Kidney glomerular epithelial cell (primary cell): ENCODE measurements around the gene SCYGR2.

Source experiments
- DNase-seq: peaks from one replicate; lab custom pipeline; 2025; lab: John Stamatoyannopoulos, UW

SCYGR2 gene

DNA sequence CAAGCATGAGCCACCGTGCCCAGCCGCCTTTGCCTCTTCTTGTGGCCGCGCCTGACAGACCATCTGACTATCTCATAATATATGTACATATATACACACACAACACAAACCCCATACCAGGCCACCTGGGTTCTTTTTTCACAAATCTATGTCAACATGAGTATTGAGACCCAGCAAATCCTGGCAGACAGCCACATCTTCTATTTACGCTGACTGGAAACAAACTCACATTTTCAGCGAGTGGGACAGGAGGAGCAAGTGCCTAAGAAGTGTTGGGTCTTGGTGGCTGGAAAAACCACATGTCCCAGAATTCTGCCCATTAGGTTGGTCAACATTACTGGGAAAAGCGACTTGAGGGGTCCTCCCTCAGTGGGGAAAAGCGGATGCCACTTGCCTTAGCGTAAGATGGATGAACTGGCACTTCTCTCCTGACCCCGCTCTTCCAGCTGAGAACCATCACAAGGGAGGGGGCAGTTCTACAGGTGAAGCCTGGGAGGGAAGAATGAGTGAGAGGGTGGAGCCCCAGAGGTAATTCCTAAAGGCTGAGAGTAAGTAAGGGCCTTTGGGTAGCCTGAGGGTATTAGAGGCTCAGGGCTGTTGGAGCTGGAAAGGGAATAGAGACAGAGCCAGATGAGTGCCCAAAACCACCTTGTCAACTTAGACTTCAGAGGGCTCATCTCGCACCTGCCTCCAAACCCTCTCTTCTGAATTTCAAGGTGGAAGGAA is 14.0 kb downstream of the SCYGR2 start:
- no peak for DNase-seq

- DNase-seq: no peak
Observed at GRCh38 chr2:227613272-227613660, 14.6 kb downstream of the SCYGR2 start.

- no peak for DNase-seq
Observed at GRCh38 chr2:227614246-227614645, 15.6 kb downstream of the SCYGR2 start.

DNA sequence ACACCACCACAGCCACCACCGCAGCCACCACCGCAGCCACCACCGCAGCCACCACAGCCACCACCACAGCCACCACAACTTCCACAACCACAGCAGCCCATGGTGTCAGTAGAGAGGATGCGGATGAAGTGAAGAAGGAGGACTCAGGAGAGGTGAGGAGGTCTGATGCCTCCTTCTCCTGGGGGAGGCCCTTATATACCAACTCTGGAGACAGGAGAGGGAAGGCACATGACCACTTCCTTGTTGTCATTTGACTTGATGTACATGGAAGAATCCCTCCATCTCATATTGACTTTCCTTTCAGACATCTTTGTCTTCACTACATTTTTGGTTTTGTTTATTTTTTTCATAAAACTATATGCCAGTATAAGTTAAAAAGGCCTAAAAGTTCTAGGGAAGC is 16.0 kb downstream of the SCYGR2 start, which contains the start of gene SCYGR3:
Gene SCYGR3, minus strand, starts transcription at position 101 of the 400 bp plus-strand sequence. Its CDS starts 0 bp downstream, at position 101.
- no peak for DNase-seq

DNA sequence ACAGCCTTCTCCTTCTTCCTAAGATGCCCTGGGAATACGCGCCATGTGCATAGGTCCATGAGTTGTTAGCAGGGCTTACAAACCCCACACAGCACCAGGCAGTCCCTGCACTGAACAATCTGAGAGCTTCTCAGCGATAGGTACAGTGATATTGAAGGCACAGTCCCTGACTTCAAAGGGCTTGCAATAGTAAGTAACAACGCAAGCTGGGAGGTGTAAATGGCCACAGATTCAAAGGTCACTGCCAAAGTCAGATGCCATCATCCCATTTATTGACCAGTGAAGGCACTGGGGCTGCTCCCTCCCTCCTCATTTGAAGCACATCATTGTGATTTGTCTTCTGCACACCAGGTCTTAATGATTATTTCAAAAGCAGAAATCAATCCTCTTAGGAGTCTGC is 16.5 kb downstream of the SCYGR2 start:
- no peak for DNase-seq

DNA sequence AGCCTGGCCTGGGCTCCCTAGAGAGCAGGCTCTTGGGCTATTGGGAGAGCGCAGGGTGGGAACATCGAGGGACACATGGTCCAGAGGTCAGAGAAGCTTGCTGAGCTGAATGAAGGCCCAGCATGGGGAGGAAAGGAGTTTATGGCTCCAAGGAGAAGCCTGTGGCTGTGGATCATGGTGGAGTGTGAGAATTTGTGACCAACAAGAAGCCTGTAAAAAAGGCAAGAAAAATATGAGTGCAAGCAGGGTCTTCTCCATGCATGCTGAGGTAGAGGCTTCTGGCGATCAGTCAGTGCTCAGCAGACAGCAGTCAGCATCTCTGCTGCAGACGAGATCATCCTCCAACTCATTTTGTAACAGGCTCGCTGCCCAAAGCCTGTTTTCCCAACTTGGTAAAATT is 17.2 kb downstream of the SCYGR2 start:
- DNase-seq: no peak

GRCh38 chr2:227616631-227617030 is 17.9 kb downstream of the SCYGR2 start:
- no peak for DNase-seq

GRCh38 chr2:227617316-227618230 is 18.9 kb downstream of the SCYGR2 start, which contains the start of gene SCYGR4:
Gene SCYGR4, plus strand, starts transcription at chr2:227617498. Its CDS starts 0 bp downstream, at chr2:227617498.
- no peak for DNase-seq

DNA sequence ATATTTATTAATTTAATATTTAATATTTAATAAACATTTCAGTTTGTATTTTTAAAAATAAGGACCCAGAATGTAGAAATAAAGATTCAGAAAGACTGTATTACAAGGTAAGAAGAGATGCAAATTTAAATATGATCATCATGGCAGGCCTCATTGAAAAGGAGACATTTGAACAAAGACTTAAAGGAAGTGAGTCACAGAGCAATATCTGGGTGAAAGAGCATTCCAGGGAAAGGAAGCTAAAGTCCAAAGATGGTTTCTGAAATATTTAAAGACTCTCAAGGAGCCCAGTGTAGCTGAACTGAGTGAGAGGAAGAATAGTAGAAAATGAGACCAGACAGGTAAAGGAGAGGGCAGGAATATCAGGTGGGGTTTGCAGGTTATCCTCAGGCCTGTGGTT is 24.5 kb downstream of the SCYGR2 start:
- peak; percentile 10 for DNase-seq

DNA sequence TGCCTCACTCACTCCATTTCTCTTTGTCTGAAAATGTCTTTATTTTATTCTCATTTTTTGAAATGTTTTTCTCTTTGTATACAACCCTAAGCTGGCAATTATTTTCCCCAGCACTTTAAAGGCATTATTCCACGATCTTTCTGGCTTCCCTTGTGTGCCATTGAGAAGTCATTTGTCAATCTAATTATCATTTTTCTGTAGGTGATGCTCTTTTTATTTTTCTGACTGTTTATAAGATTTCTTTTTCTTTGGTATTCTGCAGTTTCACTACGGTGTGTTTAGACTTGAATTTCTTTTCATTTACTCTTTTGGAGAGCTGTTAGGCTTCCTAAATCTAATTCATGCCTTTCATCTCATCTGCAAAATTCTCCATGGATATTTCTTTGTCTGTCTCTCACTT is 26.7 kb downstream of the SCYGR2 start:
- DNase-seq: no peak

DNA sequence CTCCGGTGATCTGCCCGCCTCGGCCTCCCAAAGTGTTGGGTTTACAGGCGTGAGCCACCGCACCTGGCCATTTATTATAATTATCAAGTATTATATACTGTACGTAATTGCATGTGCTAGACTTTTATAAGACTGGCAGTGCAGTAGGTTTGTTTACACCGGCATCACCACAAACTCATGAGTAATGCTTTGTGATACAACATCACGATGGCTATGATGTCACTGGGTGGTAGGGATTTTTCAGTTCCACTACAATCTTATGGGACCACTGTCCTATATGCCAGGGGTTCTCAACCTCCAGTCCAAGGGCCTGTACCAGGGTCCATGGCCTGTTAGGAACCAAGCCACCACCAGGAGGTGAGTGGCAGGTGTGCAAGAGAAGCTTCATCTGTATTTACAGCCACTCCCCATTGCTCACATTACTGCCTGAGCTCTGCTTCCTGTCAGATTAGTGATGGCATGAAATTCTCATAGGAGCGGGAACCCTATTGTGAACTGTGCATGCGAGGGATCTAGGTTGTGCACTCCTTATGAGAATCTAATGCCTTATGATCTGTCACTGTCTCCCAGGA is 28.0 kb downstream of the SCYGR2 start:
- DNase-seq: no peak

DNA sequence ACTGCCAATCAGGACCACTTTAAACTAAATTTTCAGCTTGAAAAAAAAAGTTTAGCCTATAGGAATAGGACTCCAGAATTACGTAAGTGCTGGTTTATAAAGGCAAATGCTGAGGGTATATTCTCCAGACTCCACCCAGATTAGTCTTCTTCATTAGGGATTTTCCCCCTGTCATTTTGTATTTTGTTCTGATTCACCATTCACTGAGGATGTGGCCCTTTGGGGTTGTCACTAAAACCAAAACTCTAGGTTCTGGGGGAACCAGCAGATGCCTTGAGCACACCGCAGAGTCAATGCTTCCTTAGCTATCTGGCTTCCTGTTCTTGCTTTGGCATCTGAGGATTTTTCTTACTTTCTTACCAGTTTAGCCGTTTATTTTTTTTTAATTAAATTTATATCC is 29.1 kb downstream of the SCYGR2 start:
- DNase-seq: no peak

DNA sequence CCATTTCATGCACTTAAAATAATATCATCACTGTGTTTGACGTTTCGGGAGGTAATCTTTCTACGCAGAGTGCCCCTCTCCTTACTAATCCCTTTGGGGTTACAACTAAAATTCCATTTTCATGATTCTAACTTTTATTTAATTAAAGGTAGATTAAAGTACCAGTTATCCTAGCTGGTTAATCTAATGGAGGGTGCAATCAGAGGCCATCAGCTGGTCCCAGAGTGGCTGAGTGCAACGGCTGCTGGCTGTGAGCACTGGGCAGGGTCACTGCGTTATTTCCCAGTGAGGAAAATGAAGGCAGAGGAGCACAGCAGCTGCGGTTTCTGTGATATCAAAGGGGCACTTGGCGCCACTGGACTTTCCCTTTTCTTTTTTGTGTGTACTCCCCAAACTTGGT is 30.7 kb downstream of the SCYGR2 start:
- DNase-seq: no peak

- DNase-seq: no peak
Observed at GRCh38 chr2:227630322-227630721, 31.6 kb downstream of the SCYGR2 start.

DNA sequence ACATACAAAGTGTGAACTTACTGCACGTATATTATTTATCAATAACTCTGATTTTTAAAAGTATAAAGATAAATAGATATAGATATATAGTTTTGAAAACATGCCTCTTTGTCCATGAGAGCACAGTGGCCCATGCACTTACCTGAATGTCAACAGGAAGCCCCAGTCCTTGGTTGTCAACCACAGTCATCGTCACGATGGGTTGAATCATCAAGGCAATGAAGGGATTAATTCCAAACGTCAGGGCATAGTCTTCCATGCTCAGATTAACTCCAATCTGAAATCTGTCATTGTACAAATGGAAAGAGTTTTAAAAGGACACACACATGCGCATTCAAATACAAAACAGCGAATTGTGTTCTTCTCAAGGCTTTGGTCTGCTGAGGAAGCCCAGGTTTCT is 34.1 kb downstream of the SCYGR2 start:
- DNase-seq: no peak

GRCh38 chr2:227634201-227634600 is 35.5 kb downstream of the SCYGR2 start:
- no peak for DNase-seq

GRCh38 chr2:227642656-227643055 is 44.0 kb downstream of the SCYGR2 start:
- DNase-seq: no peak

DNA sequence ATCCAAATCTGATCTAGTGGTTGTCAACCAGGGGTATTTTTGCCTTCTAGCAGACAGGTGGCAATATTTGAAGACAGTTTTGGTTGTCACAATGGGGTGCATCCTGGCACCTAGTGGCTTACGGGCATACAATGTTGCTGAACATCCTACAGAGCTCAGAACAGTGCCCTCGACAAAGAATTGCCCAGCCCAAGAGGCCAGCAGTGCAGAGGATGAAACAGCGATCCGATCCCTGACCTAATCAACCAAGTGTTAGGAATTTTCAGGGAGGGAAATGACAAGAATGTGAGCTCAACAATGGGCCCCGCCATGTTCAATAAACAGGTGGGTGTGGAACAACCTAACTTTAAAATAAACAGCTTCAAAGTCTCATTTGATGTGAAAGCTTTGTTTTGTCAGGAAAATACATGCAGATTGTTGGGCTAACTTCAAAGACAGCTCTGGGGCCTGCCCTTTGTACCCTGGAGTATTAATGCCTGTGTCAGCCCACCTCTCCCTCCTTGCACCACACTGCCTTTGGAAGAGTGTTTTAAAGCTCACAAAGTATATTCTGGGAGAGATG is 45.4 kb downstream of the SCYGR2 start:
- DNase-seq: no peak
